HG03342 (cell line): ENCODE measurements around the gene RRP8.

ENCODE experiments used
- ATAC-seq: cut with Tn5 transposase; IDR thresholded peaks from one replicate; pipeline ENCODE4 v1.9.1; 2021; ENCODE audit warnings: mild to moderate bottlenecking, moderate library complexity; ENCODE audit not compliant: unreplicated experiment

RRP8 gene

GRCh38 chr11:6572215-6572614 is 31.2 kb downstream of the RRP8 start:
- no peak for ATAC-seq

- ATAC-seq: no peak
These were observed 31.9 kb downstream of the RRP8 start for GRCh38 chr11:6571434-6572008.

- no peak for ATAC-seq
These were observed 32.6 kb downstream of the RRP8 start for GRCh38 chr11:6570691-6571427.

GRCh38 chr11:6569706-6570105 is 33.7 kb downstream of the RRP8 start:
- no peak for ATAC-seq

- no peak for ATAC-seq
These were observed 35.1 kb downstream of the RRP8 start for GRCh38 chr11:6568191-6568918.

- ATAC-seq: no peak
These were observed 36.1 kb downstream of the RRP8 start for GRCh38 chr11:6567371-6567745.

GRCh38 chr11:6566704-6567370 is 36.6 kb downstream of the RRP8 start:
- ATAC-seq: no peak

GRCh38 chr11:6565988-6566703 is 37.3 kb downstream of the RRP8 start:
- ATAC-seq: no peak

- no peak for ATAC-seq
These were observed 38.1 kb downstream of the RRP8 start for GRCh38 chr11:6565325-6565724.

GRCh38 chr11:6563667-6564066 is 39.7 kb downstream of the RRP8 start:
- ATAC-seq: no peak

GRCh38 chr11:6563121-6563619 is 40.2 kb downstream of the RRP8 start:
- no peak for ATAC-seq

GRCh38 chr11:6561288-6561687 is 42.1 kb downstream of the RRP8 start:
- ATAC-seq: no peak

- ATAC-seq: no peak
These were observed 44.0 kb downstream of the RRP8 start for GRCh38 chr11:6559369-6559768.

- ATAC-seq: no peak
These were observed 45.4 kb downstream of the RRP8 start for GRCh38 chr11:6557761-6558674.

GRCh38 chr11:6557063-6557462 is 46.4 kb downstream of the RRP8 start:
- ATAC-seq: no peak

GRCh38 chr11:6556139-6556949 is 47.1 kb downstream of the RRP8 start:
- no peak for ATAC-seq

- no peak for ATAC-seq
These were observed 48.3 kb downstream of the RRP8 start for GRCh38 chr11:6554828-6555706.

- ATAC-seq: no peak
These were observed 49.8 kb downstream of the RRP8 start for GRCh38 chr11:6553634-6554033.
